ENCODE data around the gene ZFP92.

- TF ChIP-seq CTCF (IDR thresholded peaks at IDR 0.05), result no peak
- TF ChIP-seq EZH2phosphoT487 (IDR thresholded peaks at IDR 0.05), result no peak
These were observed 33.2 kb downstream of the ZFP92 start for GRCh38 chrX:153444333-153445011.

All from neural progenitor cell (in vitro differentiated cells).